IMR-90 (cell line): ENCODE results near the gene CDS2. TPM values are rescaled to one million over a fixed set of nuclear protein-coding genes. Genes with fewer than 3 reads are reported as not detected.

Experiments
- ATAC-seq: fragments of 200-7000 bp; cut with Tn5 transposase; 2 replicates; pipeline ENCODE4 v1.9.1; 2020; ENCODE audit warnings: low read depth, mild to moderate bottlenecking, moderate library complexity
- BruUV-seq: library from RNA; stranded (reverse); fragments of 400-500 nt; replicated peaks from 2 replicates; lab custom pipeline; 2021; lab: Mats Ljungman, UMichigan
- CTCF ChIA-PET: fragments of 300-600 bp; formaldehyde crosslinking; extraction: SDS; loops from one replicate; lab custom pipeline; 2021; ENCODE audit warnings: antibody characterized with exemption; lab: Yijun Ruan, JAX
- POLR2A ChIA-PET: fragments of 300-600 bp; sonication (Branson Sonifier 250); formaldehyde crosslinking; loops from one replicate; lab custom pipeline; 2022; ENCODE audit warnings: antibody characterized with exemption; ENCODE audit not compliant: unreplicated experiment; lab: Charles Lee
- DNase-seq: peaks from one replicate; pipeline ENCODE4 v3.0.0; 2013
- H2AFZ ChIP-seq: replicated peaks from 2 replicates; pipeline ENCODE3; 2013; ENCODE audit warnings: low read length, mild to moderate bottlenecking; ENCODE audit not compliant: poor library complexity
- H2AK5ac ChIP-seq: 2 replicates; pipeline ENCODE4 v1.6.1; 2013; ENCODE audit warnings: low read depth, low read length, inconsistent platforms
- H2AK9ac ChIP-seq: replicated peaks from 2 replicates; pipeline ENCODE3; 2013; ENCODE audit warnings: mild to moderate bottlenecking, low read depth, low read length, moderate library complexity; ENCODE audit not compliant: poor library complexity
- H2BK120ac ChIP-seq: 2 replicates; pipeline ENCODE4 v1.6.1; 2013; ENCODE audit warnings: low read depth, low read length, inconsistent platforms
- H2BK15ac ChIP-seq: 3 replicates; pipeline ENCODE4 v1.6.1; 2013; ENCODE audit warnings: low read depth, low read length, inconsistent platforms
- H2BK20ac ChIP-seq: 2 replicates; pipeline ENCODE4 v1.6.1; 2013; ENCODE audit warnings: low read depth, mild to moderate bottlenecking, inconsistent platforms, low read length, moderate library complexity
- H2BK5ac ChIP-seq: 2 replicates; pipeline ENCODE4 v1.6.1; 2013; ENCODE audit warnings: mild to moderate bottlenecking, low read depth, low read length, inconsistent platforms; ENCODE audit not compliant: poor library complexity, severe bottlenecking
- H3K14ac ChIP-seq: replicated peaks from 2 replicates; pipeline ENCODE4 v1.6.1; 2013; ENCODE audit warnings: low read depth, low read length, inconsistent platforms
- H3K18ac ChIP-seq: 2 replicates; pipeline ENCODE4 v1.6.1; 2013; ENCODE audit warnings: low read depth, low read length, control low read depth
- H3K23ac ChIP-seq: 2 replicates; pipeline ENCODE4 v1.6.1; 2013; ENCODE audit warnings: low read depth, low read length, inconsistent platforms
- H3K27ac ChIP-seq: 2 replicates; pipeline ENCODE4 v1.5.1; 2013; ENCODE audit warnings: mild to moderate bottlenecking, control low read depth, low read length; ENCODE audit not compliant: insufficient read depth
- H3K27me3 ChIP-seq: 2 replicates; pipeline ENCODE4 v1.6.1; 2013; ENCODE audit warnings: low read length; ENCODE audit not compliant: control insufficient read depth, insufficient read depth
- H3K36me3 ChIP-seq: 2 replicates; pipeline ENCODE4 v1.6.1; 2013; ENCODE audit warnings: low read length, mixed read lengths; ENCODE audit not compliant: control insufficient read depth, insufficient read depth
- H3K4ac ChIP-seq: 2 replicates; pipeline ENCODE4 v1.6.1; 2013; ENCODE audit warnings: low read depth, low read length, inconsistent platforms
- H3K4me1 ChIP-seq: 2 replicates; pipeline ENCODE4 v1.6.1; 2013; ENCODE audit warnings: low read length, mixed read lengths; ENCODE audit not compliant: control insufficient read depth, insufficient read depth
- H3K4me2 ChIP-seq: 2 replicates; pipeline ENCODE4 v1.6.1; 2013; ENCODE audit warnings: low read depth, mild to moderate bottlenecking, control low read depth, low read length, moderate library complexity
- H3K4me3 ChIP-seq: 2 replicates; pipeline ENCODE4 v1.5.1; 2013; ENCODE audit warnings: low read depth, mild to moderate bottlenecking, control low read depth, low read length, moderate library complexity; ENCODE audit not compliant: insufficient read depth
- H3K56ac ChIP-seq: 2 replicates; pipeline ENCODE4 v1.6.1; 2013; ENCODE audit warnings: low read length, inconsistent platforms; ENCODE audit not compliant: insufficient read depth; ENCODE audit errors: extremely low read depth
- H3K79me1 ChIP-seq, 2 experiments: 2 replicates each; pipeline ENCODE4 v1.6.1; 2013; ENCODE audit warnings: low read length in 2 of 2, inconsistent platforms in 1 of 2, low read depth in 1 of 2
- H3K9ac ChIP-seq: 2 replicates; pipeline ENCODE4 v1.6.1; 2013; ENCODE audit warnings: low read depth, low read length, control low read depth
- H3K9me1 ChIP-seq: 2 replicates; pipeline ENCODE4 v1.6.1; 2013; ENCODE audit warnings: low read length, inconsistent platforms; ENCODE audit not compliant: insufficient read depth
- H3K9me3 ChIP-seq: 2 replicates; pipeline ENCODE4 v1.6.1; 2013; ENCODE audit warnings: low read length; ENCODE audit not compliant: control insufficient read depth, insufficient read depth
- H4K20me1 ChIP-seq: 2 replicates; pipeline ENCODE4 v1.6.1; 2013; ENCODE audit warnings: low read length, inconsistent platforms; ENCODE audit not compliant: insufficient read depth
- H4K5ac ChIP-seq: 2 replicates; pipeline ENCODE4 v1.6.1; 2013; ENCODE audit warnings: mild to moderate bottlenecking, low read depth, low read length, control low read depth
- H4K8ac ChIP-seq, 2 experiments: 2 replicates each; pipeline ENCODE4 v1.6.1; 2013; ENCODE audit warnings: low read depth in 2 of 2, low read length in 2 of 2, control low read depth in 1 of 2, inconsistent platforms in 1 of 2
- H4K91ac ChIP-seq: 2 replicates; pipeline ENCODE4 v1.6.1; 2013; ENCODE audit warnings: low read depth, low read length, inconsistent platforms; ENCODE audit not compliant: insufficient read depth
- MAFK ChIP-seq: IDR thresholded peaks from 2 replicates; pipeline ENCODE4 v1.6.1; 2012; ENCODE audit warnings: low read depth, low read length, improper control_type of control experiment
- SMC3 ChIP-seq: fragments of 150-350 bp; IDR thresholded peaks from 2 replicates; pipeline ENCODE4 v1.6.1; 2016; ENCODE audit warnings: low read depth, mild to moderate bottlenecking, antibody characterized with exemption, low read length, moderate library complexity
- WGBS, 2 experiments: methylation state at CpG; one replicate each; pipeline versions ENCODE4 v1.1.5 to v1.1.7; 2013; ENCODE audit warnings: missing lambda C conversion rate in 2 of 2; ENCODE audit not compliant: insufficient read length in 1 of 2; ENCODE audit errors: extremely low coverage in 2 of 2; 5-methylcytosine and 5-hydroxymethylcytosine counted together
- dilution Hi-C: fragments of 300-500 bp; cut with HindIII; formaldehyde crosslinking; loops from one replicate; pipeline ENCODE4 v1.14.3; 2018; ENCODE audit warnings: low sequenced_read_pairs; ENCODE audit not compliant: unreplicated experiment
- in situ Hi-C: fragments of 300-500 bp; cut with MboI; formaldehyde crosslinking; loops from 3 replicates; pipeline ENCODE4 v1.14.3; 2019; ENCODE audit warnings: low sequenced_read_pairs, inconsistent platforms, mixed read lengths
- intact Hi-C: fragments of 100-400 bp; cut with micrococcal nuclease; formaldehyde crosslinking; loops from 2 replicates; pipeline ENCODE4 v1.10.0; 2022
- polyA plus RNA-seq, 3 experiments: library from polyadenylated mRNA; depleted of rRNA; stranded (reverse); fragments of >200 nt; gene quantifications; 2 replicates each; pipeline ENCODE4 v1.2.3, GENCODE V29; 2012; ENCODE audit warnings: low replicate concordance in 1 of 3
- total RNA-seq: library from RNA; depleted of rRNA; stranded (reverse); fragments of >200 nt; gene quantifications from 2 replicates; pipeline ENCODE4 v1.2.3, GENCODE V29; 2012
- TF ChIP-seq, protein P1 (sequence below): fragments of 150-350 bp; IDR thresholded peaks from 2 replicates; pipeline ENCODE4 v1.6.1; 2016; ENCODE audit warnings: low read depth, mild to moderate bottlenecking, low read length, moderate library complexity, borderline replicate concordance

The CDS2 gene
- total and polyA plus RNA-seq, 2 of the 4 experiments (the other 2 are of a cell fraction) = 17.0 to 47.1 TPM

DNA sequence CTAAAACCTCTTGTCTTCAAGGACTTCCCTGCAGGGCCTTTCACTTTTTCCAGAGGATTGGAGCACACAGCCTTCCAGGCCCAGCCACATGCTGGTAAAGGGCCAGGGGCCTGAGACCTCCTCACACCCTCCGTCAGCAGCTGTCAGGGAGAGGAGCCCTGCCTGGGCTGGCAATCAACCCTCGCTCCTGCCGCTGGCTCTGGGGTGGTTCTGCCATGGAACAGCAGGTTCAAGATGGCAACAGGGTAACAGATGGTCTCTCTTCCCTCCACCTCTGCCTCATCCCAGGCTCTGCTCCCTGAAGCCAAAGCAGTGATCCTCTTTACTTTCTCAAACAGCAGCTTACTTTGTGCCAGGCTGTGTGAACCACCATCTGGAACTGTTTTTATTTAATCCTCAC, 30.9 kb upstream of the CDS2 start:
- no peak overlapping the region for H3K56ac ChIP-seq
- H2AFZ ChIP-seq = no peak overlapping the region
- CTCF ChIA-PET = no interaction called here
- peaks cover 4% of the 10 kb centered on the region; the same call in 1 of the 2 replicates for H4K20me1 ChIP-seq
- TF ChIP-seq SMC3 (no peak), MAFK (no peak)
- TF ChIP-seq, protein P1, sequence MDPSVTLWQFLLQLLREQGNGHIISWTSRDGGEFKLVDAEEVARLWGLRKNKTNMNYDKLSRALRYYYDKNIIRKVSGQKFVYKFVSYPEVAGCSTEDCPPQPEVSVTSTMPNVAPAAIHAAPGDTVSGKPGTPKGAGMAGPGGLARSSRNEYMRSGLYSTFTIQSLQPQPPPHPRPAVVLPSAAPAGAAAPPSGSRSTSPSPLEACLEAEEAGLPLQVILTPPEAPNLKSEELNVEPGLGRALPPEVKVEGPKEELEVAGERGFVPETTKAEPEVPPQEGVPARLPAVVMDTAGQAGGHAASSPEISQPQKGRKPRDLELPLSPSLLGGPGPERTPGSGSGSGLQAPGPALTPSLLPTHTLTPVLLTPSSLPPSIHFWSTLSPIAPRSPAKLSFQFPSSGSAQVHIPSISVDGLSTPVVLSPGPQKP = no peak
- H2BK20ac ChIP-seq = no peak overlapping the region
- no peak overlapping the region for H2AK5ac ChIP-seq
- peaks cover 23% of the 10 kb centered on the region for H3K36me3 ChIP-seq
- H4K91ac ChIP-seq = no peak overlapping the region
- no peaks in the 10 kb centered on the region for H3K27me3 ChIP-seq
- no peak overlapping the region for H3K4me3 ChIP-seq
- no peak overlapping the region for H3K4me2 ChIP-seq
- H2BK15ac ChIP-seq = no peak overlapping the region
- no peak overlapping the region for H4K8ac ChIP-seq
- H2BK120ac ChIP-seq = no peak overlapping the region
- no peaks in the 10 kb centered on the region for H3K4me1 ChIP-seq
- no peak overlapping the region for H4K5ac ChIP-seq
- no TSS peak for BruUV-seq
- no peak overlapping the region for H3K23ac ChIP-seq
- H3K9me3 ChIP-seq = no peaks in the 10 kb centered on the region
- H3K18ac ChIP-seq = no peak overlapping the region
- peaks cover 5 to 12% of the 10 kb centered on the region in 2 experiments; a peak in 3 of 4 replicates for H3K79me1 ChIP-seq
- no peak overlapping the region for H3K9ac ChIP-seq
- dilution Hi-C loops (no loop called here), in situ Hi-C loops (no loop called here), intact Hi-C loops (no loop called here)
- ATAC-seq (no peak), DNase-seq (no peak)
- H3K14ac ChIP-seq = no peak overlapping the region
- POLR2A ChIA-PET = no interaction called here
- no peak overlapping the region for H3K27ac ChIP-seq
- H2BK5ac ChIP-seq = no peak overlapping the region
- no peak overlapping the region for H3K4ac ChIP-seq
- peak overlapping the region; percentile 15 for H2AK9ac ChIP-seq
- H3K9me1 ChIP-seq = peaks cover under 1% of the 10 kb centered on the region
- no CpG with 5 or more reads among the region's 3 CpGs for WGBS, 2 experiments
